T-cell (primary cell): ENCODE data around the gene SHB. TPM values are rescaled to one million over a fixed set of nuclear protein-coding genes. Genes with fewer than 3 reads are reported as not detected.
"Not testable (repeated sequence)": the region's sequence is repeated elsewhere in the genome, so short reads cannot be mapped to it uniquely, and the experiment has no call there.

Source experiments
- ATAC-seq, 4 experiments: fragments of 200-7000 bp in 3 of 4; fragments of 150-1000 bp in 1 of 4; cut with Tn5 transposase; replicated peaks in 1 of 4; 1 replicate in 3 of 4; 2 replicates in 1 of 4; pipeline ENCODE4 v1.10.0; 2021; ENCODE audit warnings: moderate library complexity in 3 of 4, mild to moderate bottlenecking in 2 of 4, moderate number of reproducible peaks in 1 of 4
- CTCF ChIA-PET, 2 donors: fragments of 300-600 bp; sonication (Branson Sonifier 250); formaldehyde crosslinking; loops; one replicate each; lab custom pipeline; 2022; ENCODE audit warnings: antibody characterized with exemption in 2 of 2; lab: Charles Lee
- POLR2A ChIA-PET, 2 donors: fragments of 300-600 bp; sonication (Branson Sonifier 250); formaldehyde crosslinking; loops; one replicate each; lab custom pipeline; 2022; ENCODE audit warnings: antibody characterized with exemption in 2 of 2; lab: Charles Lee
- DNase-seq, 35 experiments: peaks; one replicate each; pipeline versions ENCODE4 v3.0.0 to v3.0.0-alpha.2; 2013 to 2023
- H3K27ac ChIP-seq: one replicate; pipeline ENCODE4 v1.5.1; 2013; ENCODE audit warnings: low read length
- H3K27me3 ChIP-seq, 2 experiments: replicated peaks in 1 of 2; 1 replicate in 1 of 2; 2 replicates in 1 of 2; pipeline versions ENCODE4 v1.6.1 to v1.7.0; 2013; ENCODE audit warnings: low read length in 1 of 2, mixed read lengths in 1 of 2; ENCODE audit not compliant: control insufficient read depth in 2 of 2, insufficient read depth in 2 of 2; ENCODE audit errors: extremely low read depth in 1 of 2
- H3K36me3 ChIP-seq, 2 donors: 1 replicate in 1 of 2; 2 replicates in 1 of 2; pipeline versions ENCODE4 v1.6.1 to v1.7.0; 2013; ENCODE audit warnings: low read length in 1 of 2; ENCODE audit not compliant: control insufficient read depth in 2 of 2, insufficient read depth in 1 of 2; ENCODE audit errors: extremely low read depth in 1 of 2
- H3K4me1 ChIP-seq, 2 experiments: 1 replicate in 1 of 2; 2 replicates in 1 of 2; pipeline versions ENCODE4 v1.6.1 to v1.7.0; 2013; ENCODE audit warnings: low read length in 2 of 2, mixed read lengths in 1 of 2; ENCODE audit not compliant: insufficient read depth in 2 of 2, control insufficient read depth in 1 of 2; ENCODE audit errors: extremely low read depth in 1 of 2
- H3K4me3 ChIP-seq, 2 donors: 1 replicate in 1 of 2; 2 replicates in 1 of 2; pipeline versions ENCODE4 v1.5.1 to v1.7.0; 2013; ENCODE audit warnings: mild to moderate bottlenecking in 2 of 2, low read length in 1 of 2, moderate library complexity in 1 of 2; ENCODE audit not compliant: control insufficient read depth in 1 of 2; ENCODE audit errors: extremely low read depth in 1 of 2
- H3K9me3 ChIP-seq: 2 replicates; pipeline ENCODE4 v1.7.0; 2013
- H3K27ac Mint-ChIP-seq, 2 donors: one replicate each; pipeline ENCODE4 v1.8.0; 2020 to 2021; ENCODE audit warnings: mild to moderate bottlenecking in 2 of 2, mixed read lengths in 2 of 2
- H3K27me3 Mint-ChIP-seq, 2 donors: one replicate each; pipeline ENCODE4 v1.8.0; 2021 to 2022; ENCODE audit warnings: mixed read lengths in 2 of 2
- H3K36me3 Mint-ChIP-seq: one replicate; pipeline ENCODE4 v1.8.0; 2021; ENCODE audit warnings: mixed read lengths
- H3K4me1 Mint-ChIP-seq, 3 donors: one replicate each; pipeline ENCODE4 v1.8.0; 2020 to 2022; ENCODE audit warnings: mixed read lengths in 3 of 3, mild to moderate bottlenecking in 1 of 3
- H3K4me3 Mint-ChIP-seq, 3 donors: one replicate each; pipeline ENCODE4 v1.8.0; 2020 to 2022; ENCODE audit warnings: mild to moderate bottlenecking in 3 of 3, mixed read lengths in 3 of 3, moderate library complexity in 3 of 3
- H3K9me3 Mint-ChIP-seq, 3 donors: one replicate each; pipeline ENCODE4 v1.8.0; 2020 to 2022; ENCODE audit warnings: mixed read lengths in 3 of 3
- WGBS: methylation state at CpG from one replicate; pipeline ENCODE4 v1.1.5; 2013; ENCODE audit warnings: missing lambda C conversion rate; ENCODE audit not compliant: insufficient coverage; 5-methylcytosine and 5-hydroxymethylcytosine counted together
- total RNA-seq, 35 experiments: library from RNA in 6 of 35; stranded (reverse) in 6 of 35; fragments of 120-200 nt in 1 of 35; gene quantifications; one replicate each; pipeline versions ENCODE4 v1.2.1 to v1.2.4 and lab custom pipeline; 2013 to 2026

The SHB gene
- total RNA-seq, 5 donors from 2014 or later (not counting 1 experiment from before 2014, with no cell fraction given), result 1.2 to 1.5 (median 1.3) TPM

- no peak overlapping the region for H3K27ac ChIP-seq
- DNase-seq (no peak), ATAC-seq (no peak)
- no peaks in the 10 kb centered on the region for H3K27me3 Mint-ChIP-seq
- H3K36me3 Mint-ChIP-seq, result no peaks in the 10 kb centered on the region
- H3K27ac Mint-ChIP-seq, result no peak overlapping the region
- no peak overlapping the region for H3K4me3 ChIP-seq
- H3K4me1 ChIP-seq, result no peaks in the 10 kb centered on the region
- H3K4me1 Mint-ChIP-seq, result no peaks in the 10 kb centered on the region
- ChIA-PET CTCF (no interaction called here), POLR2A (no interaction called here)
- no peak overlapping the region for H3K4me3 Mint-ChIP-seq
- WGBS, result 91% methylated on average over 1 of the region's 2 CpGs
- no peaks in the 10 kb centered on the region for H3K9me3 Mint-ChIP-seq
- no peaks in the 10 kb centered on the region for H3K9me3 ChIP-seq
- no peaks in the 10 kb centered on the region for H3K36me3 ChIP-seq
- H3K27me3 ChIP-seq, result no peaks in the 10 kb centered on the region
Observed at GRCh38 chr9:37969130-37969529, 99.9 kb downstream of the SHB start.

- ATAC-seq, result no peak
- Mint-ChIP-seq H3K36me3 (no peaks in the 10 kb centered on the region), H3K9me3 (no peaks in the 10 kb centered on the region), H3K4me1 (no peaks in the 10 kb centered on the region), H3K27me3 (no peaks in the 10 kb centered on the region), H3K27ac (no peak overlapping the region), H3K4me3 (no peak overlapping the region)
- ChIA-PET POLR2A (no interaction called here), CTCF (no interaction called here)
- no peak overlapping the region for H3K27ac ChIP-seq
- no peak overlapping the region for H3K4me3 ChIP-seq
- no peak for DNase-seq
- H3K36me3 ChIP-seq, result no peaks in the 10 kb centered on the region
- no peaks in the 10 kb centered on the region for H3K27me3 ChIP-seq
- no peaks in the 10 kb centered on the region for H3K4me1 ChIP-seq
- 96% methylated on average over 3 of the region's 4 CpGs for WGBS
- no peaks in the 10 kb centered on the region for H3K9me3 ChIP-seq
Observed at GRCh38 chr9:37968228-37968701, 100.8 kb downstream of the SHB start.

- Mint-ChIP-seq H3K27ac (no peak overlapping the region), H3K9me3 (no peaks in the 10 kb centered on the region), H3K4me1 (no peaks in the 10 kb centered on the region), H3K4me3 (no peak overlapping the region), H3K27me3 (no peaks in the 10 kb centered on the region), H3K36me3 (no peaks in the 10 kb centered on the region)
- no peaks in the 10 kb centered on the region for H3K4me1 ChIP-seq
- no peak overlapping the region for H3K27ac ChIP-seq
- ChIA-PET POLR2A (no interaction called here), CTCF (no interaction called here)
- ATAC-seq, result no peak
- H3K9me3 ChIP-seq, result no peaks in the 10 kb centered on the region
- no peak for DNase-seq
- H3K4me3 ChIP-seq, result no peak overlapping the region
- no peaks in the 10 kb centered on the region for H3K36me3 ChIP-seq
- no CpG with 5 or more reads among the region's 6 CpGs for WGBS
- H3K27me3 ChIP-seq, result no peaks in the 10 kb centered on the region
Observed at GRCh38 chr9:37967761-37968080, 101.3 kb downstream of the SHB start.

- H3K4me1 Mint-ChIP-seq, result no peaks in the 10 kb centered on the region
- ATAC-seq (no peak), DNase-seq (no peak)
- ChIA-PET POLR2A (no interaction called here), CTCF (no interaction called here)
- Histone ChIP-seq H3K9me3 (no peaks in the 10 kb centered on the region), H3K4me3 (no peak overlapping the region), H3K27me3 (no peaks in the 10 kb centered on the region), H3K4me1 (no peaks in the 10 kb centered on the region), H3K36me3 (no peaks in the 10 kb centered on the region), H3K27ac (no peak overlapping the region)
- 88% methylated on average over 3 of the region's 8 CpGs for WGBS
- no peaks in the 10 kb centered on the region for H3K27me3 Mint-ChIP-seq
- H3K36me3 Mint-ChIP-seq, result no peaks in the 10 kb centered on the region
- H3K9me3 Mint-ChIP-seq, result no peaks in the 10 kb centered on the region
- no peak overlapping the region for H3K27ac Mint-ChIP-seq
- no peak overlapping the region for H3K4me3 Mint-ChIP-seq
Observed at GRCh38 chr9:37967014-37967760, 101.8 kb downstream of the SHB start.

- no peak overlapping the region for H3K4me3 Mint-ChIP-seq
- Histone ChIP-seq H3K27ac (no peak overlapping the region), H3K9me3 (no peaks in the 10 kb centered on the region), H3K4me1 (no peaks in the 10 kb centered on the region), H3K27me3 (no peaks in the 10 kb centered on the region), H3K36me3 (no peaks in the 10 kb centered on the region), H3K4me3 (no peak overlapping the region)
- DNase-seq, result no peak
- ChIA-PET CTCF (interaction anchor here in 1 of 2 donors (0.6 kb wide), 1 partner anchor 83 kb away, joined by 3 read pairs; no protein-coding TSS in a partner anchor), POLR2A (interaction anchor here in 1 of 2 donors (0.6 kb wide), 2 partner anchors 211 to 333 kb away, joined by 3 to 4 read pairs; no protein-coding TSS in a partner anchor)
- no peaks in the 10 kb centered on the region for H3K27me3 Mint-ChIP-seq
- peak overlapping the region in 1 of 2 donors; percentile 28 for H3K27ac Mint-ChIP-seq
- no peaks in the 10 kb centered on the region for H3K36me3 Mint-ChIP-seq
- no peaks in the 10 kb centered on the region for H3K9me3 Mint-ChIP-seq
- ATAC-seq, result no peak
- H3K4me1 Mint-ChIP-seq, result no peaks in the 10 kb centered on the region
- WGBS, result 75% methylated on average over 7 of the region's 9 CpGs
Observed at GRCh38 chr9:37966412-37967013, 102.5 kb downstream of the SHB start.

GRCh38 chr9:37965676-37966345 lies 103.2 kb downstream of the SHB start:
- H3K27me3 ChIP-seq, H3K4me3 ChIP-seq, ATAC-seq, H3K4me1 Mint-ChIP-seq, DNase-seq, H3K27me3 Mint-ChIP-seq, H3K27ac Mint-ChIP-seq, H3K27ac ChIP-seq, H3K9me3 Mint-ChIP-seq, H3K4me3 Mint-ChIP-seq, H3K4me1 ChIP-seq, H3K9me3 ChIP-seq, H3K36me3 ChIP-seq, H3K36me3 Mint-ChIP-seq: not testable (repeated sequence)
- POLR2A ChIA-PET, result interaction anchor here in 1 of 2 donors (0.6 kb wide), 2 partner anchors 211 to 334 kb away, joined by 3 to 4 read pairs; no protein-coding TSS in a partner anchor
- WGBS, result 82% methylated on average over 4 of the region's 7 CpGs
- CTCF ChIA-PET, result interaction anchor here in 1 of 2 donors (0.6 kb wide), 1 partner anchor 84 kb away, joined by 3 read pairs; no protein-coding TSS in a partner anchor
